Measurements from ENCODE around the gene UNC79. TPM values are rescaled to one million over a fixed set of nuclear protein-coding genes. Genes with fewer than 3 reads are reported as not detected.
A peak's percentile ranks its signal among the peaks of the same experiment; 100 is the strongest.

Gene UNC79
- total RNA-seq, 4 donors from 2014 or later: under 0.01 to 0.23 (median 0.18) TPM

GRCh38 chr14:93663317-93663716, 232.6 kb downstream of the UNC79 start:
- no peak for DNase-seq (ENCODE audit: extremely low spot score)
- Histone ChIP-seq H3K27ac (replicated peaks in 1 of 4) (peak overlapping the region in 1 of 4 donors; percentile 25), H3K9me3 (peaks cover 0 to 30% (median 25%) of the 10 kb centered on the region in 4 donors), H3K36me3 (no peaks in the 10 kb centered on the region), H3K4me3 (no peak overlapping the region), H3K27me3 (no peaks in the 10 kb centered on the region), H3K4me1 (no peaks in the 10 kb centered on the region)
- intact Hi-C loops (cut with DNase I): no loop called here
- TF ChIP-seq EP300 (IDR thresholded peaks at IDR 0.05) (no peak), POLR2AphosphoS5 (IDR thresholded peaks at IDR 0.05) (no peak), CTCF (IDR thresholded peaks at IDR 0.05) (no peak), POLR2A (IDR thresholded peaks at IDR 0.05; ENCODE audit: low read depth) (no peak)

- intact Hi-C loops (cut with DNase I): no loop called here
- no peaks in the 10 kb centered on the region for H3K27me3 ChIP-seq
- no peak for DNase-seq (ENCODE audit: extremely low spot score)
These were observed 234.4 kb downstream of the UNC79 start for GRCh38 chr14:93665169-93665568.

GRCh38 chr14:93669632-93670031, 238.9 kb downstream of the UNC79 start:
- TF ChIP-seq POLR2A (IDR thresholded peaks at IDR 0.05; ENCODE audit: low read depth): no peak
- no peak for TF ChIP-seq CTCF (IDR thresholded peaks at IDR 0.05)
- TF ChIP-seq POLR2AphosphoS5 (IDR thresholded peaks at IDR 0.05): no peak
- TF ChIP-seq EP300 (IDR thresholded peaks at IDR 0.05): no peak
- H3K4me1 ChIP-seq: no peaks in the 10 kb centered on the region
- H3K27me3 ChIP-seq: no peaks in the 10 kb centered on the region
- intact Hi-C loops (cut with DNase I): no loop called here
- WGBS: 85% methylated on average over 4 of the region's 4 CpGs
- no peaks in the 10 kb centered on the region for H3K36me3 ChIP-seq
- DNase-seq (ENCODE audit: extremely low spot score): no peak
- no peak overlapping the region for H3K27ac ChIP-seq (replicated peaks in 1 of 4)
- H3K4me3 ChIP-seq: no peak overlapping the region
- H3K9me3 ChIP-seq: peaks cover 0 to 20% (median 17%) of the 10 kb centered on the region in 4 donors

More at GRCh38 chr14:93665169-93665568, 234.4 kb downstream of the UNC79 start:
- Histone ChIP-seq H3K9me3 (peaks cover 0 to 30% (median 25%) of the 10 kb centered on the region in 4 donors), H3K27ac (replicated peaks in 1 of 4) (no peak overlapping the region), H3K4me1 (no peaks in the 10 kb centered on the region), H3K4me3 (no peak overlapping the region), H3K36me3 (no peaks in the 10 kb centered on the region)
- TF ChIP-seq POLR2AphosphoS5 (IDR thresholded peaks at IDR 0.05) (no peak), POLR2A (IDR thresholded peaks at IDR 0.05; ENCODE audit: low read depth) (no peak), CTCF (IDR thresholded peaks at IDR 0.05) (no peak)

- no peaks in the 10 kb centered on the region for H3K27me3 ChIP-seq
- TF ChIP-seq EP300 (IDR thresholded peaks at IDR 0.05) (no peak), CTCF (IDR thresholded peaks at IDR 0.05) (no peak), POLR2AphosphoS5 (IDR thresholded peaks at IDR 0.05) (no peak), POLR2A (IDR thresholded peaks at IDR 0.05; ENCODE audit: low read depth) (no peak)
- intact Hi-C loops (cut with DNase I): no loop called here
- no peaks in the 10 kb centered on the region for H3K36me3 ChIP-seq
- H3K9me3 ChIP-seq: no peaks in the 10 kb centered on the region
- 90% methylated on average over 1 of the region's 1 CpG for WGBS
- no peak overlapping the region for H3K27ac ChIP-seq (replicated peaks in 1 of 4)
- DNase-seq (ENCODE audit: extremely low spot score): no peak
- no peaks in the 10 kb centered on the region for H3K4me1 ChIP-seq
- H3K4me3 ChIP-seq: no peak overlapping the region
These were observed 243.6 kb downstream of the UNC79 start for GRCh38 chr14:93674343-93674742.

GRCh38 chr14:93675651-93676050, 244.9 kb downstream of the UNC79 start:
- DNase-seq (ENCODE audit: extremely low spot score): no peak
- no peak for TF ChIP-seq CTCF (IDR thresholded peaks at IDR 0.05)
- TF ChIP-seq POLR2A (IDR thresholded peaks at IDR 0.05; ENCODE audit: low read depth): no peak
- no peak for TF ChIP-seq EP300 (IDR thresholded peaks at IDR 0.05)
- TF ChIP-seq POLR2AphosphoS5 (IDR thresholded peaks at IDR 0.05): no peak
- Histone ChIP-seq H3K36me3 (no peaks in the 10 kb centered on the region), H3K9me3 (no peaks in the 10 kb centered on the region), H3K4me3 (no peak overlapping the region), H3K4me1 (no peaks in the 10 kb centered on the region), H3K27me3 (no peaks in the 10 kb centered on the region), H3K27ac (replicated peaks in 1 of 4) (no peak overlapping the region)
- intact Hi-C loops (cut with DNase I): no loop called here

Data from esophagus muscularis mucosa (tissue), 4 donors.